HepG2 (cell line): Measurements from ENCODE around the gene TBC1D25. TPM values are rescaled to one million over a fixed set of nuclear protein-coding genes. Genes with fewer than 3 reads are reported as not detected.
A peak's percentile ranks its signal among the peaks of the same experiment; 100 is the strongest.

Source experiments
- ARID2 ChIP-seq: sonication (generic); formaldehyde crosslinking; IDR thresholded peaks from 2 replicates; pipeline ENCODE4 v1.8.1; 2022; ENCODE audit warnings: mild to moderate bottlenecking, missing genetic modification reagents, borderline replicate concordance
- BHLHE40 ChIP-seq: IDR thresholded peaks from 2 replicates; pipeline ENCODE4 v1.6.1; 2011; ENCODE audit warnings: low read length, improper control_type of control experiment
- EZH2 ChIP-seq: conservative IDR thresholded peaks from 2 replicates; pipeline ENCODE4 v1.6.1; 2012; ENCODE audit warnings: mild to moderate bottlenecking, low read depth, low read length, moderate library complexity
- FOXK1 ChIP-seq: sonication (generic); formaldehyde crosslinking; IDR thresholded peaks from 2 replicates; pipeline ENCODE4 v1.4.0; 2020; ENCODE audit warnings: low read depth, missing genetic modification reagents, borderline replicate concordance
- HMG20B ChIP-seq: conservative IDR thresholded peaks from 2 replicates; pipeline ENCODE4 v1.6.1; 2016; ENCODE audit warnings: missing genetic modification reagents, missing compliant biosample characterization
- NFYB ChIP-seq: sonication (generic); formaldehyde crosslinking; IDR thresholded peaks from 2 replicates; pipeline ENCODE4 v1.4.0; 2020; ENCODE audit warnings: missing genetic modification reagents
- PLSCR1 ChIP-seq: sonication (generic); formaldehyde crosslinking; IDR thresholded peaks from 2 replicates; pipeline ENCODE4 v1.5.0; 2020; ENCODE audit warnings: missing genetic modification reagents, mild to moderate bottlenecking, borderline replicate concordance
- POLR2AphosphoS5 ChIP-seq: IDR thresholded peaks from 2 replicates; pipeline ENCODE4 v1.6.1; 2012; ENCODE audit warnings: low read depth, low read length
- RBFOX2 ChIP-seq: fragments of 200-400 bp; formaldehyde crosslinking; IDR thresholded peaks from 2 replicates; pipeline ENCODE4 v1.6.1; 2017; ENCODE audit warnings: low read depth, mild to moderate bottlenecking, low read length
- SAP130 ChIP-seq: IDR thresholded peaks from 2 replicates; pipeline ENCODE4 v1.6.1; 2016; ENCODE audit warnings: low read depth
- SP1 ChIP-seq, 2 experiments: fragments of 450-650 bp in 1 of 2; sonication (generic) in 1 of 2; formaldehyde crosslinking in 1 of 2; IDR thresholded peaks; 2 replicates each; pipeline versions ENCODE4 v1.4.0 to v1.6.1; 2016 to 2020; ENCODE audit warnings: missing genetic modification reagents in 1 of 2
- SP4 ChIP-seq: sonication (generic); formaldehyde crosslinking; IDR thresholded peaks from 2 replicates; pipeline ENCODE4 v1.8.1; 2023; ENCODE audit warnings: mild to moderate bottlenecking, missing genetic modification reagents
- YY1 ChIP-seq: IDR thresholded peaks from 2 replicates; pipeline ENCODE4 v1.6.1; 2011; ENCODE audit warnings: low read length, low read depth, moderate library complexity, mild to moderate bottlenecking; ENCODE audit not compliant: insufficient read depth, insufficient replicate concordance
- ZFP91 ChIP-seq: sonication (generic); formaldehyde crosslinking; IDR thresholded peaks from 2 replicates; pipeline ENCODE4 v1.9.0; 2022; ENCODE audit warnings: missing genetic modification reagents, mild to moderate bottlenecking, borderline replicate concordance
- ZNF350 ChIP-seq: sonication (generic); formaldehyde crosslinking; IDR thresholded peaks from 2 replicates; pipeline ENCODE4 v1.4.0; 2020; ENCODE audit warnings: mild to moderate bottlenecking, low read depth, missing genetic modification reagents, borderline replicate concordance
- ZNF652 ChIP-seq: IDR thresholded peaks from 2 replicates; pipeline ENCODE4 v1.6.1; 2016; ENCODE audit warnings: low read depth, borderline replicate concordance
- ZNF674 ChIP-seq: sonication (generic); formaldehyde crosslinking; IDR thresholded peaks from 2 replicates; pipeline ENCODE4 v1.5.0; 2020; ENCODE audit warnings: low read depth, mild to moderate bottlenecking, missing genetic modification reagents
- ZNF720 ChIP-seq: sonication (generic); formaldehyde crosslinking; IDR thresholded peaks from 2 replicates; pipeline ENCODE4 v1.4.0; 2020; ENCODE audit warnings: missing genetic modification reagents
- ZNF816 ChIP-seq: sonication (generic); formaldehyde crosslinking; IDR thresholded peaks from 2 replicates; pipeline ENCODE4 v1.8.0; 2022; ENCODE audit warnings: missing genetic modification reagents, mild to moderate bottlenecking, borderline replicate concordance
- polyA plus RNA-seq, 8 experiments: library from polyadenylated mRNA; depleted of rRNA in 3 of 8; stranded (reverse) in 7 of 8; unstranded in 1 of 8; fragments of >200 nt; fragmentation: Illumina TruSeq in 4 of 8; extraction: Trizol in 4 of 8; gene quantifications; 2 replicates each; pipeline versions ENCODE4 v1.2.1 to v1.2.3, GENCODE V29; 2011 to 2016; ENCODE audit warnings: low read depth in 4 of 8, missing spikeins in 1 of 8, mixed read lengths in 1 of 8; ENCODE audit not compliant: insufficient read depth in 1 of 8
- total RNA-seq, 5 experiments: library from RNA; depleted of rRNA; stranded (reverse); fragments of >200 nt; fragmentation: Illumina TruSeq; extraction: Trizol; gene quantifications; 2 replicates each; pipeline ENCODE4 v1.2.3, GENCODE V29; 2016; ENCODE audit warnings: low read depth in 1 of 5
- TF ChIP-seq, protein P1 (sequence below): sonication (generic); formaldehyde crosslinking; IDR thresholded peaks from 2 replicates; pipeline ENCODE4 v1.4.0; 2020; ENCODE audit warnings: missing genetic modification reagents, borderline replicate concordance
- TF ChIP-seq, protein P2 (sequence below): sonication (generic); formaldehyde crosslinking; IDR thresholded peaks from 2 replicates; pipeline ENCODE4 v1.5.1; 2020; ENCODE audit warnings: mild to moderate bottlenecking, missing genetic modification reagents, moderate library complexity

Gene TBC1D25
- total and polyA plus RNA-seq, 2 of the 13 experiments (the other 11 are each of a cell fraction or from before 2014, with no cell fraction given): 3.5 to 4.7 TPM

- TF ChIP-seq ZNF816 (CRISPR knock-in tag): no peak
- TF ChIP-seq HMG20B (CRISPR knock-in tag): no peak
- no peak for TF ChIP-seq PLSCR1
- 0 out of 2 replicates have a peak, but pooled peaks have one; percentile 16 for TF ChIP-seq FOXK1 (CRISPR knock-in tag)
- TF ChIP-seq BHLHE40: peak; percentile 77
- peak; percentile 53; the same call in 1 of the 2 replicates for TF ChIP-seq ZFP91 (CRISPR knock-in tag)
- TF ChIP-seq, protein P1, sequence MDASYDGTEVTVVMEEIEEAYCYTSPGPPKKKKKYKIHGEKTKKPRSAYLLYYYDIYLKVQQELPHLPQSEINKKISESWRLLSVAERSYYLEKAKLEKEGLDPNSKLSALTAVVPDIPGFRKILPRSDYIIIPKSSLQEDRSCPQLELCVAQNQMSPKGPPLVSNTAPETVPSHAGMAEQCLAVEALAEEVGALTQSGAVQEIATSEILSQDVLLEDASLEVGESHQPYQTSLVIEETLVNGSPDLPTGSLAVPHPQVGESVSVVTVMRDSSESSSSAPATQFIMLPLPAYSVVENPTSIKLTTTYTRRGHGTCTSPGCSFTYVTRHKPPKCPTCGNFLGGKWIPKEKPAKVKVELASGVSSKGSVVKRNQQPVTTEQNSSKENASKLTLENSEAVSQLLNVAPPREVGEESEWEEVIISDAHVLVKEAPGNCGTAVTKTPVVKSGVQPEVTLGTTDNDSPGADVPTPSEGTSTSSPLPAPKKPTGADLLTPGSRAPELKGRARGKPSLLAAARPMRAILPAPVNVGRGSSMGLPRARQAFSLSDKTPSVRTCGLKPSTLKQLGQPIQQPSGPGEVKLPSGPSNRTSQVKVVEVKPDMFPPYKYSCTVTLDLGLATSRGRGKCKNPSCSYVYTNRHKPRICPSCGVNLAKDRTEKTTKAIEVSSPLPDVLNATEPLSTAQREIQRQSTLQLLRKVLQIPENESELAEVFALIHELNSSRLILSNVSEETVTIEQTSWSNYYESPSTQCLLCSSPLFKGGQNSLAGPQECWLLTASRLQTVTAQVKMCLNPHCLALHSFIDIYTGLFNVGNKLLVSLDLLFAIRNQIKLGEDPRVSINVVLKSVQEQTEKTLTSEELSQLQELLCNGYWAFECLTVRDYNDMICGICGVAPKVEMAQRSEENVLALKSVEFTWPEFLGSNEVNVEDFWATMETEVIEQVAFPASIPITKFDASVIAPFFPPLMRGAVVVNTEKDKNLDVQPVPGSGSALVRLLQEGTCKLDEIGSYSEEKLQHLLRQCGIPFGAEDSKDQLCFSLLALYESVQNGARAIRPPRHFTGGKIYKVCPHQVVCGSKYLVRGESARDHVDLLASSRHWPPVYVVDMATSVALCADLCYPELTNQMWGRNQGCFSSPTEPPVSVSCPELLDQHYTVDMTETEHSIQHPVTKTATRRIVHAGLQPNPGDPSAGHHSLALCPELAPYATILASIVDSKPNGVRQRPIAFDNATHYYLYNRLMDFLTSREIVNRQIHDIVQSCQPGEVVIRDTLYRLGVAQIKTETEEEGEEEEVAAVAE (CRISPR knock-in tag): peak; percentile 96
- peak; percentile 86 for TF ChIP-seq NFYB (CRISPR knock-in tag)
- TF ChIP-seq RBFOX2: peak; percentile 80
- TF ChIP-seq EZH2: no peak
- 0 out of 2 replicates have a peak, but pooled peaks have one; percentile 26 for TF ChIP-seq ARID2 (CRISPR knock-in tag)
- TF ChIP-seq ZNF674 (CRISPR knock-in tag): no peak
- TF ChIP-seq POLR2AphosphoS5: peak; percentile 48
- TF ChIP-seq SP1 (IDR thresholded peaks at IDR 0.05): no peak
- peak; percentile 68 for TF ChIP-seq SP1 (CRISPR knock-in tag; IDR thresholded peaks at IDR 0.05)
- no peak for TF ChIP-seq ZNF350
- TF ChIP-seq SP4 (CRISPR knock-in tag): peak; percentile 44; the same call in 1 of the 2 replicates
- peak; percentile 33; the same call in 1 of the 2 replicates for TF ChIP-seq SAP130 (CRISPR knock-in tag)
- no peak for TF ChIP-seq ZNF652
- TF ChIP-seq, protein P2, sequence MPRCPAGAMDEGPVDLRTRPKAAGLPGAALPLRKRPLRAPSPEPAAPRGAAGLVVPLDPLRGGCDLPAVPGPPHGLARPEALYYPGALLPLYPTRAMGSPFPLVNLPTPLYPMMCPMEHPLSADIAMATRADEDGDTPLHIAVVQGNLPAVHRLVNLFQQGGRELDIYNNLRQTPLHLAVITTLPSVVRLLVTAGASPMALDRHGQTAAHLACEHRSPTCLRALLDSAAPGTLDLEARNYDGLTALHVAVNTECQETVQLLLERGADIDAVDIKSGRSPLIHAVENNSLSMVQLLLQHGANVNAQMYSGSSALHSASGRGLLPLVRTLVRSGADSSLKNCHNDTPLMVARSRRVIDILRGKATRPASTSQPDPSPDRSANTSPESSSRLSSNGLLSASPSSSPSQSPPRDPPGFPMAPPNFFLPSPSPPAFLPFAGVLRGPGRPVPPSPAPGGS: no peak
- TF ChIP-seq ZNF720 (CRISPR knock-in tag): no peak
- TF ChIP-seq YY1: peak; percentile 77
Observed at GRCh38 chrX:48521353-48522243, 17.9 kb upstream of the TBC1D25 start, which contains the start of gene EBP (continued).
